Common myeloid progenitor, CD34-positive (primary cell): Measurements from ENCODE around the gene RPAP3.

Experiments used
- CTCF ChIA-PET: fragments of 350-600 bp; sonication (Branson Sonifier 250); formaldehyde crosslinking; loops from one replicate; lab custom pipeline; 2021; ENCODE audit warnings: antibody characterized with exemption; lab: Charles Lee
- POLR2A ChIA-PET: fragments of 350-600 bp; sonication (Branson Sonifier 250); formaldehyde crosslinking; loops from one replicate; lab custom pipeline; 2021; ENCODE audit warnings: antibody characterized with exemption; lab: Charles Lee
- DNase-seq, 3 donors: peaks; one replicate each; pipeline versions ENCODE4 v3.0.0 to v3.0.0-alpha.2; 2013
- H3K27ac ChIP-seq, 2 experiments: 1 replicate in 1 of 2; 2 replicates in 1 of 2; pipeline ENCODE4 v1.7.0; 2013; ENCODE audit warnings: inconsistent platforms in 2 of 2, low read length in 2 of 2, mild to moderate bottlenecking in 2 of 2, low read depth in 1 of 2, moderate library complexity in 1 of 2; ENCODE audit not compliant: severe bottlenecking in 2 of 2, insufficient read depth in 1 of 2, poor library complexity in 1 of 2
- H3K27me3 ChIP-seq, 5 experiments: replicated peaks in 2 of 5; 1 replicate in 3 of 5; 2 replicates in 2 of 5; pipeline versions ENCODE4 v1.6.1 to v1.7.0; 2013; ENCODE audit warnings: low read length in 4 of 5, mild to moderate bottlenecking in 2 of 5, moderate library complexity in 2 of 5, inconsistent platforms in 1 of 5; ENCODE audit not compliant: insufficient read depth in 5 of 5, control insufficient read depth in 4 of 5
- H3K36me3 ChIP-seq, 4 experiments: 1 replicate in 2 of 4; 2 replicates in 2 of 4; pipeline versions ENCODE4 v1.6.1 to v1.7.0; 2013; ENCODE audit warnings: low read length in 3 of 4, control low read depth in 1 of 4, mild to moderate bottlenecking in 1 of 4; ENCODE audit not compliant: control insufficient read depth in 4 of 4, insufficient read depth in 4 of 4
- H3K4me1 ChIP-seq, 4 experiments: 1 replicate in 3 of 4; 2 replicates in 1 of 4; pipeline versions ENCODE4 v1.6.1 to v1.7.1; 2013; ENCODE audit warnings: low read length in 3 of 4, mild to moderate bottlenecking in 3 of 4, control low read depth in 1 of 4, inconsistent platforms in 1 of 4, moderate library complexity in 1 of 4; ENCODE audit not compliant: control insufficient read depth in 4 of 4, insufficient read depth in 4 of 4; ENCODE audit errors: control extremely low read depth in 1 of 4
- H3K4me3 ChIP-seq, 7 experiments: 1 replicate in 4 of 7; 2 replicates in 3 of 7; pipeline versions ENCODE4 v1.5.1 to v1.7.0; 2013; ENCODE audit warnings: mild to moderate bottlenecking in 7 of 7, low read length in 6 of 7, moderate library complexity in 6 of 7, inconsistent platforms in 2 of 7, low read depth in 2 of 7, control low read depth in 1 of 7; ENCODE audit not compliant: insufficient read depth in 4 of 7, control insufficient read depth in 1 of 7; ENCODE audit errors: extremely low read depth in 1 of 7
- H3K9me3 ChIP-seq, 5 experiments: 1 replicate in 4 of 5; 2 replicates in 1 of 5; pipeline versions ENCODE4 v1.6.1 to v1.7.1; 2013; ENCODE audit warnings: low read length in 4 of 5, mild to moderate bottlenecking in 2 of 5, inconsistent platforms in 1 of 5, low read depth in 1 of 5, moderate library complexity in 1 of 5; ENCODE audit not compliant: control insufficient read depth in 4 of 5, insufficient read depth in 2 of 5; ENCODE audit errors: control extremely low read depth in 1 of 5
- WGBS: methylation state at CpG from one replicate; pipeline ENCODE4 v1.1.5; 2013; ENCODE audit not compliant: insufficient coverage; 5-methylcytosine and 5-hydroxymethylcytosine counted together

The RPAP3 gene

DNA sequence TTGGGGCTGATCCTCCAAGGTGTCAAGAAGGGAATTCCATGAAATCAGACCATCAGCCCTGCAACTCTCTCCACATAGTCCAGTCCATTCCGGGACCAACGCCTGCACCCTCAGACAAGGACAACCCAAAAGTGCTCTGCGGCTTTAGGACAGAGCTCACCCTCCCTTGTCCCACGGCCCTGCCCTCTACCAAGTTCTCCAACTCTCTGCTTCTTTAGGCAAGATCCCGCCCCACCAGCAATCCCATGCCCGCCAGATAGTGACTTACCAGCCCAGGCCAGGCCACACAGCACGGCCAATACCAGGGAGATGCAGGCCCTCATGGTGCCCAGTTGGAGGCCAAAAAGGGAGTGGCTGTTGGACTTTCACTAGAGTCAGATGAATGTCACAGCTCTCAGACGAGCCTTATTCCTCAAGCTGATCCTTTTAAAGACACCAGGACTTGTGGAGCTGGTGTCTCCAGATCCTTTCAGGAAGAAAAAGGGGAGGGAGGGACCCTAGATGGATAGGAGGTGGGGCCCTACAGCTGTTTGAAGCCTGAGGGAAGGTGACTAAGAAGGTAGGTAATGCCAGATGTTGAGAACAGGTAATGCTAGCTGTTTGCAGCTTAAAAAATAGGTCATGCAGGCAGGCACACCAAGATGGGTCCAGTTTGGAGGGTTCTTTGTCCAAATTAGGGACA lies 19.4 kb upstream of the RPAP3 start, which contains the start of gene ENDOU:
ENDOU (minus strand) TSS at position 400 of the 682 bp plus-strand sequence; CDS start at position 323, 77 bp downstream.
- H3K4me1 ChIP-seq: peaks cover 0 to 15% (median 10%) of the 10 kb centered on the region in 4 experiments
- H3K9me3 ChIP-seq: no peaks in the 10 kb centered on the region
- no peak within 1 kb of the TSS for H3K27ac ChIP-seq
- POLR2A ChIA-PET: interaction anchor here (0.5 kb wide), 1 partner anchor 370 kb away, joined by 3 read pairs; no protein-coding TSS in a partner anchor
- H3K36me3 ChIP-seq: peaks cover 0 to 5% (median under 1%) of the 10 kb centered on the region in 4 experiments
- H3K27me3 ChIP-seq: peaks cover 0 to 2% (median 0%) of the 10 kb centered on the region in 5 experiments
- 100% methylated on average over 7 of the region's 8 CpGs for WGBS
- H3K4me3 ChIP-seq: no peak within 1 kb of the TSS
- DNase-seq: no peak
- CTCF ChIA-PET: interaction anchor here (0.7 to 23.2 kb wide), 7 partner anchors 8 to 113 kb away, joined by 3 to 664 read pairs (median 3); partner anchors contain the start of gene SLC48A1

DNA sequence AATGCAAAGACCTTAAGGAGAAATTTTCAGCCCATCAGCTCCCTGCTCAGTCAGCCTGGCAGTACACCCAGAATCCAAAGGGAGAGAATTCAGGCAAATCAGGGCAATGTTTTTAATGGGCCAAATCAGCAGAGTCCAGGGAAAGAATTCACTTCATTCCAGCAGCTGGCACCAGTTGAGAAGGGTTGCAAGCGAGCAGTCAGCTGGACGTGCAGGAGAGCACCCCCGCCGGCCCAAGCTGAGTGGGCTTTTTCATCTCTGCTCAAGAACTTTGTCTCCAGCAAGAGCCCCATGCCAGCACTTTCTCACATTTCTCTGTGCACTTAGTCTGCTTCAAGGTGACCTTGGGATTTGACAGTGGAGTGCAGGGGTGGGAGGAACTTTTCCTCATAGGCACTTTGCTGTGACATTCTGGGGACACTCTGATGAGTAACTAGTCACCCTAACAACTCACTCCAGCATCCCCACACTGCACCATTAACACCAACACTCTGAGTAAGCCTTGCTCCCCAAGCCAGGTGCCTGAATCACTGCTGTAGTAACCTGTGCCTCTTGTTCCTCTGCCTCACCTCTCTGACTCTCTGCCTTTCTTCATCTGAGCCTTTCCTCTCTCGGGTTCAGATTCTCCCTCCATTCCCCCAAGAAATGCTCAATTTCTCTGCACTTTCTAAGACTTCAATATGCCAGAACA lies 17.3 kb upstream of the RPAP3 start:
- DNase-seq: no peak
- 96% methylated on average over 3 of the region's 5 CpGs for WGBS
- Histone ChIP-seq H3K27me3 (peaks cover 0 to 2% (median 0%) of the 10 kb centered on the region in 5 experiments), H3K4me1 (peaks cover 0 to 20% (median 13%) of the 10 kb centered on the region in 4 experiments), H3K36me3 (peaks cover 0 to 5% (median under 1%) of the 10 kb centered on the region in 4 experiments), H3K27ac (no peak overlapping the region), H3K9me3 (no peaks in the 10 kb centered on the region), H3K4me3 (no peak overlapping the region)
- ChIA-PET CTCF (interaction anchor here (0.8 to 23.2 kb wide), 9 partner anchors 8 to 112 kb away, joined by 3 to 664 read pairs (median 5); partner anchors contain the start of gene SLC48A1), POLR2A (interaction anchor here (0.9 kb wide), 1 partner anchor 18 kb away, joined by 3 read pairs; no protein-coding TSS in a partner anchor)

DNA sequence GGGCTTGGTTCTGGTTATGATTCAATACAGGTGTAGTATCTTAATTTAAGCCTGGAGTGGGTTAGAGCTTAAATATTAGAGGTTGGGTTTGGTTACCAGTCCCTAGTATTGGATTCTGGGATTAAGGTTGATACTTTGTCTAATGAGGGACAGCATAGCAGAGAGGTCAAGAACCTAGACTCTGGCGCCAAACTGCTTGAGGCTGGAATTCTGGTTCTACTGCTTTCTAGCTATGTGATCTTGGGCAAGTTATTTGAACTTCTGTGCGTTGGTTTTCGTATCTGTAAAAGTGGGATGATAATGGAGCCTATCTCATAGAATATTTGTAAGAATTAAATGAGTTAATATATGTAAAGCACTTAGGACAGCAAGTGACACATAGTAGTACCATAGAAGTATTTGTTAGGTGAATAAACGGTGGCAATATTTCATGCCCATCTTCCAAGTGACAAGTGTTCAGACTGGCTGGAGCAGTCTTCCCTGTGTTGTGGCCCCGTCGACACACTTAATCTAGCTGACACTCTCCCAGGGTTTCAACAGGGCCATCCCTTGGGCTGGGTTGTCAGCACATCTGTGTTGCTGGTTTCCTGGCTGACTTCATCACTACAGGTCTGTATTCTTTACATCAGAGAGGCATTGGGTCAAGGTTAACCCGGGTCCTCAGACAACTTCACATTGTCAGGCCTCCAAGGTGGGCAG lies 16.5 kb upstream of the RPAP3 start:
- H3K4me1 ChIP-seq: peaks cover under 1 to 28% (median 21%) of the 10 kb centered on the region in 4 experiments

DNA sequence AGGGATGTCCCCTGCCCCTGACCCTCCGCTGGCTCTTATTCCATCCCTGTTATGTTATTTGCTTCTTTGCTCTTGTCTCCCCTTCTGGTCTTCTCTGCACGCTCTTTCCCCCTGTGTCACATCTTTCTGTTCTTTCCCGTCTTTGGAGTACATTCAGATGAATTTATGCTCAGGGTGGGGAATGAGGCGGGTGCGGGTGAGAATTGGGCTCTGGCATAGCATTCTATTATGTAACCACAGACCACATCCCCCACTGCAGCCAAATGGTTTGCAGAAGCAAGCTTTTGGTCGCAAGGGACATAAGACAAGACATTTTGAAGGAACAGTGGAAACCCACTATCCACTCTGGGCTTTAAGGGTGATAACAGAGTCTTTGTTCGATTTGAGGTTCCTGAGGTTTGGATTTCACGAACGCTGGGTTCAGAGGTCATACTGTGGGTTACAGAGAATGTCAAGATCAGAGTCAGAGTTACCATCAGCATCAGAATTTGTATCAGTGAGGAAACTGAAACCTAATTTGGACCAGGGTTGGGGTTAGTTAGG lies 15.7 kb upstream of the RPAP3 start:
- H3K27ac ChIP-seq: no peak overlapping the region
- ChIA-PET CTCF (interaction anchor here (1.0 to 23.2 kb wide), 4 partner anchors 21 to 114 kb away, joined by 3 to 664 read pairs (median 140); partner anchors contain the start of gene SLC48A1), POLR2A (no interaction called here)
- H3K27me3 ChIP-seq: peaks cover 0 to 2% (median 0%) of the 10 kb centered on the region in 5 experiments
- peak; percentile 50 to 88 (median 88) for DNase-seq
- peaks cover 0 to 5% (median under 1%) of the 10 kb centered on the region in 4 experiments for H3K36me3 ChIP-seq
- no peaks in the 10 kb centered on the region for H3K9me3 ChIP-seq
- peaks cover 2 to 36% (median 28%) of the 10 kb centered on the region in 4 experiments for H3K4me1 ChIP-seq
- WGBS: 18% methylated on average over 4 of the region's 9 CpGs
- H3K4me3 ChIP-seq: peak overlapping the region in 1 of 7 experiments; percentile 6

More for the DNA sequence above, 16.5 kb upstream of the RPAP3 start:
- CTCF ChIA-PET: interaction anchor here (1.4 to 23.2 kb wide), 5 partner anchors 14 to 113 kb away, joined by 3 to 664 read pairs (median 73); partner anchors contain the start of gene SLC48A1
- no peak overlapping the region for H3K27ac ChIP-seq
- 100% methylated on average over 3 of the region's 7 CpGs for WGBS
- H3K9me3 ChIP-seq: no peaks in the 10 kb centered on the region
- POLR2A ChIA-PET: no interaction called here
- H3K4me3 ChIP-seq: no peak overlapping the region
- H3K36me3 ChIP-seq: peaks cover 0 to 5% (median under 1%) of the 10 kb centered on the region in 4 experiments
- peaks cover 0 to 2% (median 0%) of the 10 kb centered on the region in 5 experiments for H3K27me3 ChIP-seq
- DNase-seq: no peak

DNA sequence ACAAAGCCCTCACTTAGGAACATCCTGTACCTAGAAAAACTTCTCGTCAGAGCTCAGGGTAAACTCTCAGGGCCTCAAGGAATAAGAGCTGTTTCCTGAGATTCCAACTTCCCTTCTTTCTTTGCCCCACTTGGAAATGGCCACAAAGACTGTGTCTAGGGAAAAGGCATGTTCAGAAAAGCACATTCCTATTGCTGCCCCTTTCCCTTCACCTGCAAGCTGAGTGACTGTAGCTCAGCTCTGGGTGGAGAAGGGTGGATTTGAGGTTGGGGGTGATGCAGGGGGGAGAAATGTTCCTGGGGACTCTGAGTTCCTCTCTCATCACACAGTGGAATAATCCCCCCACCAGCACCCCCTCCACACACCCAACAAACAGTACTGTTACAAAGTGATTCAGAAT lies 12.7 kb upstream of the RPAP3 start:
- POLR2A ChIA-PET: no interaction called here
- DNase-seq: no peak
- WGBS: 100% methylated on average over 1 of the region's 1 CpG
- CTCF ChIA-PET: interaction anchor here (1.0 to 23.2 kb wide), 8 partner anchors 8 to 117 kb away, joined by 3 to 664 read pairs (median 82); partner anchors contain the start of genes RAPGEF3 and SLC48A1
- no peak overlapping the region for H3K27ac ChIP-seq
- peaks cover 0 to 5% (median under 1%) of the 10 kb centered on the region in 4 experiments for H3K36me3 ChIP-seq
- H3K4me1 ChIP-seq: peaks cover 2 to 45% (median 30%) of the 10 kb centered on the region in 4 experiments
- H3K27me3 ChIP-seq: peaks cover 0 to 2% (median 0%) of the 10 kb centered on the region in 5 experiments
- no peak overlapping the region for H3K4me3 ChIP-seq
- no peaks in the 10 kb centered on the region for H3K9me3 ChIP-seq
